MM.1S (cell line): ENCODE results near the gene APLN.

ENCODE experiments used
- EZH2 ChIP-seq: fragments of 300-600 bp; sonication (generic); optimal IDR thresholded peaks from 2 replicates; pipeline ENCODE3; 2017; ENCODE audit warnings: low read depth, mild to moderate bottlenecking, antibody characterized with exemption, low read length, mixed read lengths
- EZH2phosphoT487 ChIP-seq: fragments of 300-600 bp; sonication (generic); IDR thresholded peaks from 2 replicates; pipeline ENCODE4 v1.6.1; 2018; ENCODE audit warnings: antibody characterized with exemption, low read length
- TF ChIP-seq, protein P1 (sequence below): fragments of 300-600 bp; sonication (generic); IDR thresholded peaks from 2 replicates; pipeline ENCODE4 v1.5.1; 2016; ENCODE audit warnings: antibody characterized with exemption, low read length, mixed read lengths

GRCh38 chrX:129704491-129704890, 49.7 kb upstream of the APLN start:
- TF ChIP-seq, protein P1, sequence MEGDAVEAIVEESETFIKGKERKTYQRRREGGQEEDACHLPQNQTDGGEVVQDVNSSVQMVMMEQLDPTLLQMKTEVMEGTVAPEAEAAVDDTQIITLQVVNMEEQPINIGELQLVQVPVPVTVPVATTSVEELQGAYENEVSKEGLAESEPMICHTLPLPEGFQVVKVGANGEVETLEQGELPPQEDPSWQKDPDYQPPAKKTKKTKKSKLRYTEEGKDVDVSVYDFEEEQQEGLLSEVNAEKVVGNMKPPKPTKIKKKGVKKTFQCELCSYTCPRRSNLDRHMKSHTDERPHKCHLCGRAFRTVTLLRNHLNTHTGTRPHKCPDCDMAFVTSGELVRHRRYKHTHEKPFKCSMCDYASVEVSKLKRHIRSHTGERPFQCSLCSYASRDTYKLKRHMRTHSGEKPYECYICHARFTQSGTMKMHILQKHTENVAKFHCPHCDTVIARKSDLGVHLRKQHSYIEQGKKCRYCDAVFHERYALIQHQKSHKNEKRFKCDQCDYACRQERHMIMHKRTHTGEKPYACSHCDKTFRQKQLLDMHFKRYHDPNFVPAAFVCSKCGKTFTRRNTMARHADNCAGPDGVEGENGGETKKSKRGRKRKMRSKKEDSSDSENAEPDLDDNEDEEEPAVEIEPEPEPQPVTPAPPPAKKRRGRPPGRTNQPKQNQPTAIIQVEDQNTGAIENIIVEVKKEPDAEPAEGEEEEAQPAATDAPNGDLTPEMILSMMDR = no peak
- no peak for TF ChIP-seq EZH2
- TF ChIP-seq EZH2phosphoT487 = no peak
